Right atrium auricular region (tissue), 2 donors: ENCODE data around the gene RTP5. TPM values are rescaled to one million over a fixed set of nuclear protein-coding genes. Genes with fewer than 3 reads are reported as not detected.

Experiments used
- DNase-seq: peaks from one replicate; pipeline ENCODE4 v3.0.0-alpha.2; 2019; ENCODE audit warnings: low spot score
- H3K27ac ChIP-seq, 2 donors: fragments of 200-600 bp; sonication (generic); 1 replicate in 1 of 2; 2 replicates in 1 of 2; pipeline ENCODE4 v1.5.1; 2016 to 2019
- H3K27me3 ChIP-seq, 2 donors: fragments of 200-600 bp; sonication (generic); one replicate each; pipeline versions ENCODE4 v1.5.1 to v1.6.0; 2017 to 2019
- H3K36me3 ChIP-seq: fragments of 200-600 bp; sonication (generic); one replicate; pipeline ENCODE4 v1.5.1; 2016
- H3K4me1 ChIP-seq, 2 donors: fragments of 200-600 bp; sonication (generic); one replicate each; pipeline versions ENCODE4 v1.5.1 to v1.6.0; 2017 to 2019
- H3K4me3 ChIP-seq, 2 donors: fragments of 200-600 bp; sonication (generic); 1 replicate in 1 of 2; 2 replicates in 1 of 2; pipeline ENCODE4 v1.5.1; 2017 to 2019; ENCODE audit warnings: mild to moderate bottlenecking in 1 of 2, moderate library complexity in 1 of 2
- H3K9me3 ChIP-seq, 2 donors: fragments of 200-600 bp; sonication (generic); one replicate each; pipeline ENCODE4 v1.5.1; 2019
- total RNA-seq, 2 donors: library from RNA; depleted of rRNA; stranded (reverse); fragments of >200 nt; gene quantifications; one replicate each; pipeline ENCODE4 v1.1.0, GENCODE V29; 2016
- TF ChIP-seq, protein P1 (sequence below), 2 donors: fragments of 200-600 bp; sonication (generic); IDR thresholded peaks; one replicate each; pipeline ENCODE4 v1.5.1; 2019; ENCODE audit warnings: antibody characterized with exemption in 2 of 2

RTP5 gene
- total RNA-seq, 2 donors from 2014 or later = not detected

- Histone ChIP-seq H3K4me3 (no peak overlapping the region), H3K4me1 (no peaks in the 10 kb centered on the region), H3K27ac (no peak overlapping the region), H3K27me3 (peaks cover 4 to 17% of the 10 kb centered on the region in 2 donors), H3K36me3 (no peaks in the 10 kb centered on the region), H3K9me3 (no peaks in the 10 kb centered on the region)
- TF ChIP-seq, protein P1, sequence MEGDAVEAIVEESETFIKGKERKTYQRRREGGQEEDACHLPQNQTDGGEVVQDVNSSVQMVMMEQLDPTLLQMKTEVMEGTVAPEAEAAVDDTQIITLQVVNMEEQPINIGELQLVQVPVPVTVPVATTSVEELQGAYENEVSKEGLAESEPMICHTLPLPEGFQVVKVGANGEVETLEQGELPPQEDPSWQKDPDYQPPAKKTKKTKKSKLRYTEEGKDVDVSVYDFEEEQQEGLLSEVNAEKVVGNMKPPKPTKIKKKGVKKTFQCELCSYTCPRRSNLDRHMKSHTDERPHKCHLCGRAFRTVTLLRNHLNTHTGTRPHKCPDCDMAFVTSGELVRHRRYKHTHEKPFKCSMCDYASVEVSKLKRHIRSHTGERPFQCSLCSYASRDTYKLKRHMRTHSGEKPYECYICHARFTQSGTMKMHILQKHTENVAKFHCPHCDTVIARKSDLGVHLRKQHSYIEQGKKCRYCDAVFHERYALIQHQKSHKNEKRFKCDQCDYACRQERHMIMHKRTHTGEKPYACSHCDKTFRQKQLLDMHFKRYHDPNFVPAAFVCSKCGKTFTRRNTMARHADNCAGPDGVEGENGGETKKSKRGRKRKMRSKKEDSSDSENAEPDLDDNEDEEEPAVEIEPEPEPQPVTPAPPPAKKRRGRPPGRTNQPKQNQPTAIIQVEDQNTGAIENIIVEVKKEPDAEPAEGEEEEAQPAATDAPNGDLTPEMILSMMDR (IDR thresholded peaks at IDR 0.05) = no peak
- no peak for DNase-seq
These were observed 582 bp downstream of the RTP5 start for GRCh38 chr2:241870081-241870541.

GRCh38 chr2:241870611-241871537 lies 1.3 kb downstream of the RTP5 start:
- no peak overlapping the region for H3K4me3 ChIP-seq
- H3K27ac ChIP-seq = no peak overlapping the region
- H3K36me3 ChIP-seq = no peaks in the 10 kb centered on the region
- no peaks in the 10 kb centered on the region for H3K9me3 ChIP-seq
- DNase-seq = no peak
- H3K4me1 ChIP-seq = no peaks in the 10 kb centered on the region
- TF ChIP-seq, protein P1 (IDR thresholded peaks at IDR 0.05) = no peak
- peaks cover 0 to 10% of the 10 kb centered on the region in 2 donors for H3K27me3 ChIP-seq

- H3K27ac ChIP-seq = no peak overlapping the region
- no peak for DNase-seq
- H3K4me3 ChIP-seq = no peak overlapping the region
- TF ChIP-seq, protein P1 (IDR thresholded peaks at IDR 0.05) = no peak
- no peaks in the 10 kb centered on the region for H3K9me3 ChIP-seq
- no peaks in the 10 kb centered on the region for H3K4me1 ChIP-seq
- peaks cover 0 to 4% of the 10 kb centered on the region in 2 donors for H3K27me3 ChIP-seq
- no peaks in the 10 kb centered on the region for H3K36me3 ChIP-seq
These were observed 2.2 kb downstream of the RTP5 start for GRCh38 chr2:241871538-241872312.

DNA sequence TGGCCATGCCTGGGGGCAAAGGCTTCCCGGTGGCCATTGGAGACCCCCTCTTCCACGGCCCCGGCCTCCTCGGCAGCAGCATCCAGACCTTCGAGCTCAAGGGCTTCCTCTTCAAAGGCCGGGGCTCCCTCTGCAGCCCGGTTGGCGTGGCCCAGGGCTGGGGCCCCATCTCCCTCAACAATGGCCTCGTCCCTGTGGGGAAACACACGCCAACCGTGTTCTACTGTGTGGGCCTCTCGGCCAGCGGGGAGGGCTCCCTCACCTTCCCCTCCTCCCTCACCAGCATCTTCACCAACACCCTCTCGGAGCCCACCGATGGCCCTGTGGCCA lies 2.7 kb downstream of the RTP5 start:
- Histone ChIP-seq H3K27me3 (no peaks in the 10 kb centered on the region), H3K4me3 (no peak overlapping the region), H3K36me3 (no peaks in the 10 kb centered on the region), H3K9me3 (no peaks in the 10 kb centered on the region), H3K27ac (no peak overlapping the region), H3K4me1 (no peaks in the 10 kb centered on the region)
- TF ChIP-seq, protein P1 (IDR thresholded peaks at IDR 0.05) = no peak
- no peak for DNase-seq

DNA sequence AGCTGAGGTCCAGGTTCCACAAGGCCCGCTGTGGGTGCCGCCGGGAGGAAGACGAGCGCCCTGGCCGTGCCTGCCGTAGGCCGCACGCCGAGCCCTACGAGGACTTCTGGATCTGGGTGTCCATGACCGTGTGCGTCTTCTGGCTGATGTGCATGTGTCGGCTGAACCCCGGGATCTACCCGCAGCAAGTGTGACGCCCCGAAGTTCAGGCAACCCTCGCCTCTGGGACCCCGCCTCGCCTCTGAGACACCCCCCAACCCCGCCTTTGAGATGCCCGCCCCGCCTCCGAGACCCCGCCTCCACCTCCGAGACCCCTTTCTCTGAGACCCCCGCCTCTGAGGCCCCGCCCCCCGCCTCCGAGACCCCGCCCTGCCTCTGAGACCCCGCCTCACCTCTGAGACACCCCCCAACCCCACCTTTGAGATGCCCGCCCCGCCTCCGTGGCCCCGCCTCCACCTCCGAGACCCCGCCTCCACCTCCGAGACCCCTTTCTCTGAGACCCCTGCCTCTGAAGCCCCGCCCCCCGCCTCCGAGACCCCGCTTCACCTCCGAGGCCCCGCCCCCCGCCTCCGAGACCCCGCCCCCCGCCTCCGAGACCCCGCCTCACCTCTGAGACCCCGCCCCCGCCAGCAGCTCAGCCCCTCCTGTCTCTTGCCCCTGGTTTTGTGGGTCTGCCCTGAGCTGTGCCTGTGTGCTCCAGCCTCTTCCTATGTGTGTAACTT lies 3.7 kb downstream of the RTP5 start:
- no peaks in the 10 kb centered on the region for H3K27me3 ChIP-seq
- no peak for DNase-seq
- TF ChIP-seq, protein P1 (IDR thresholded peaks at IDR 0.05) = no peak
- H3K36me3 ChIP-seq = no peaks in the 10 kb centered on the region
- H3K4me1 ChIP-seq = no peaks in the 10 kb centered on the region
- no peaks in the 10 kb centered on the region for H3K9me3 ChIP-seq
- no peak overlapping the region for H3K27ac ChIP-seq
- no peak overlapping the region for H3K4me3 ChIP-seq
